PC-9 (cell line): ENCODE results near the gene TPSG1.

Source experiments
- CTCF ChIP-seq: fragments of 200-600 bp; sonication (generic); conservative IDR thresholded peaks from 2 replicates; pipeline ENCODE4 v1.6.1; 2017; ENCODE audit warnings: mixed run types, antibody characterized with exemption, mild to moderate bottlenecking, moderate library complexity
- EZH2 ChIP-seq: fragments of 200-600 bp; sonication (generic); IDR thresholded peaks from 2 replicates; pipeline ENCODE4 v1.8.0; 2017; ENCODE audit warnings: antibody characterized with exemption, low read depth

- TF ChIP-seq CTCF: no peak
- TF ChIP-seq EZH2: no peak
Measured at GRCh38 chr16:1212616-1213194, 12.4 kb downstream of the TPSG1 start.
